Stimulated activated CD8-positive, alpha-beta memory T cell treated with anti-CD3 and anti-CD28 coated beads, Interleukin-15, amount 100 ng/mL, for 1 hour (primary cell): ENCODE results near the gene ZCWPW2.

Experiments
- DNase-seq: peaks from one replicate; pipeline ENCODE4 v3.0.0-alpha.2; 2020; ENCODE audit warnings: low read depth

The ZCWPW2 gene

DNA sequence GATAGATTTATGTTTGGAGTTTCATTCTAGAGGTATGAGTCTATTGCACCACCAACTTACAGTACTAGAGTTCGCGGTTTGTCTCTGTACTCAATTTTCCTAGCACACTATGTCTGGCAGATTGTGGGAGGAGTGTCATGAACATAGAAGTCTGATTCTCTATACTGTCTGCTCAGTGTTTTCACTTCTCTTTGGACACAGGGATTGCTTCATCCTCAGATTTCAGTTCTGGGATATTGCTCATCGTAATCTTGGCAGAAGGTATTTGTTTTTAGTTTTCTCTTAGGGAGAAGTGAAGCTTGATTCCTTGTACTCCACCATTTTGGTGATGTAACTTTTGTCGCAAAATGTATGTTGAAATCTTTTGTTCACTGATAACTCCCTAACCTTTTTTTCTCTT lies 27.9 kb downstream of the ZCWPW2 start:
- no peak for DNase-seq

DNA sequence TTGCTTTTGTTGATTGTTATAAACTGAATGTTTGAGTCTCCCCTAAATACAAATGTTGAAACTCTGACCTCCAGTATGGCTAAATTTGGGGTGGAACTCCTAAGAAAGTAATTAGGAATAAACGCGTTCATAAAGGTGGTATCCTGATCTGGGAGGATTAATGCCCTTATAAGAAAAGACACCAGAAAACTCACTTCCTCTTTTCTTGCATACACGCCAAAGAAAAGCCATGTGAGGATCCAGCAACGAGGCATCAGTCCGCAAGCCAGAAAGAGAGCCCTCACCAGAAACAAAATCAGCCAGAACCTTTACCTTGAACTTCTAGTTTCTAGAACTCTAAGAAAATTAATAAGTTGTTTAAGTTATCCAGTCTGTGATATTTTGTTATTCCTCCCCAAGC lies 37.5 kb downstream of the ZCWPW2 start:
- no peak for DNase-seq

DNA sequence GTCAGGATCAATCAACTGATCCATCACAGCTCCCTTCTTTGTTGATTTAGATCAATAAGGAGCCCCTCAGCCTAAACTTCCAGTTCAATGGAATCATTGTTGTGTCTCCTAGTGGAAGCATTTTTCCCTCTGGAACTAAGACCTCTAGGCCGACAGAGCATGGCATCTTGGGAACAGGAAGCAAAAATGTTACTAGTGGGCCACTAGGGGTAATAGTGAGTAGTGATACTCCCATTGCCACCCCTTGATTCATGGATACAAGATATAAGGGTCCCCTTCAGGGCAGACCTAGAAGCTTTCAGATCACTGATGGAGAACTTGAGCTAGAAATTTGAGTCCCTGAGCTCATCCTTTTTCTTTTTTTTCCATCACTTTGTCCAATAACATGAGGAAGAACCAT lies 40.5 kb downstream of the ZCWPW2 start:
- DNase-seq, result no peak

DNA sequence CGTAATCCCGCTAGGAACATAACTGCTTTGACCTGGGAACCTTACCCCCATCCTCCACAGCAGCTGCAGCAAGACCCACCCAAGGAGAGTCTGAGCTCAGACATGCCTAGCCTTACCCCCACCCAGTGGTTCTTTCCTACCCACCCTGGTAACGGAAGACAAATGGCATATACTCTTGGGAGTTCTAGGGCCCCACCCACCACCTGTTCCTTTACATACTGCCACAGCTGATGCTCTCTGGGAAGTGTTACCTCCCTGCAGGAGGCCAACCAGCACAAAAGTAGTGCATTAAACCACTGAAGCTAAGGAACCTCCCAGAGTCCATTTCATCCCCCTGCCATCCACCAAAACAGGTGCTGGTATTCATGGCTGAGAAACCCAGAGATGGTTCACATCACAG lies 50.7 kb downstream of the ZCWPW2 start:
- DNase-seq, result no peak

DNA sequence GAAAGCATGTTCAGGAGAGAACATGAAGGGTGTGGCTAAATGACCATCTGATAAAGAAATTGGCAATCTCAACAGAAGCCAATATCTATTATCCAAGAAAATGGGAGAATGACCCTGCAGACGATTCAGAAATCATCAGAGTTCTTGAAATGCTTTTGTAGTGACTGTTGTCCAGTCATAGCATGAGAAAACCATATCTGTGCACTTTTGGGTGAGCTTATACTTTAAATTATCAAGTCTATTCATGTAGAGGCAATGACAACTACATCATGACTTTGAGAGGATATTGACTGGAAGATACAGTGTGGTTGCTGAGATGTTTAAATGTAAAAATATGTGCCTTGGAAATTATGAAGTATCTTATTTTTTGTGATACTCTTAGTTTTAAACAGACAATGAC lies 57.7 kb downstream of the ZCWPW2 start:
- no peak for DNase-seq

DNA sequence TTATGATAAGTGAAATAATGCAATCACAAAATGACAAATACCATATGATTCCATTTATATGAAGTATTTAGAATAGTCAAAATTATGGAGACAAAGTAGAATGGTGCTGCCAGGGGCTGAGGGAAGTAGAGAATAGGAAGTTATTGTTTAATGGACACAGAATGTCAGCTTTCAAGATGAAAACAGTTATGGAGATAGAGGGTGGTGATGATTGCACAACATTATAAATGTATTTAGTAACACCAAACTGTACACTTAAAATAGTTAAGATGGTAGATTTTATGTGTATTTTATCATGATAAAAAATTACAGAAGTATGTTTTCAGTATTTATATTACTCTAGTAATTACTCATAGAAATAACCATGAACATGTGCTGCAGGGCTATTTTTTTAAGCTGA lies 100.9 kb downstream of the ZCWPW2 start:
- no peak for DNase-seq

DNA sequence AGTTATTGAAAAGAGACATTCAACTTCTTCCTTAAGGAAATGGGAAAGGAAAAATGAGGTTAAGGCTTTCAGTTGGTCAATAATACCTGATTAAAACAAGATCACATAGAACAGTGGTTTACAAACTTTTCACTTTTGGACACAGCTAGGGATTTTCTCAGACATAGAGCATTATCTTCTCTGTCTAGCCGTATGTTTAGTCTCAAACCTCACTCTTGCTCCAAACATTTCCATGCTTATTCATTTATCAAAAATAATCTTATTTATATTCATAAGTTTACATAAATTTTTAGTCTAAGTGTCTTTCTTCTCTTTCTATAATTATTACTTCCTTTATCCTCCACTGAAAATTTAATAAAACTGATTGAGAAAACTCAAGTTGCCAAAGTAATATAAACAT lies 114.3 kb downstream of the ZCWPW2 start:
- no peak for DNase-seq

DNA sequence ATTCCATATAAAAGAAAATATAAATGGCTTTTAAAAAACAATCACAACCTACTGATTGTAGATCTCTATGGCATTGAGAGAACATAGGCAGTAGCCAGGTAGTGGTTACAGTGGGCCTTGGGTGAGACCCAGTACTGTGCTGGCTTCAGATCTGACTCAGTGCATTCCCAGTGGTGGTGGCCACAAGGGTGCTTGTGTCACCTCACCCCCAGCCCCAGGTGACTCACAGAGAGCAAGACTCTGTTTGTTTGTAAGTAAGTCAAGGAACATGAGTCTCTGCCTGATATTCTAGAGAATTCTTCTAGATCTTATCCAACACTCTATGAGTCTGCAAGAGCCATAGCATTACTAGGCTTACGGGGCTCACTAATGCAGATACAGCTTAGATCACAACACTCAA lies 118.9 kb downstream of the ZCWPW2 start:
- DNase-seq, result no peak

DNA sequence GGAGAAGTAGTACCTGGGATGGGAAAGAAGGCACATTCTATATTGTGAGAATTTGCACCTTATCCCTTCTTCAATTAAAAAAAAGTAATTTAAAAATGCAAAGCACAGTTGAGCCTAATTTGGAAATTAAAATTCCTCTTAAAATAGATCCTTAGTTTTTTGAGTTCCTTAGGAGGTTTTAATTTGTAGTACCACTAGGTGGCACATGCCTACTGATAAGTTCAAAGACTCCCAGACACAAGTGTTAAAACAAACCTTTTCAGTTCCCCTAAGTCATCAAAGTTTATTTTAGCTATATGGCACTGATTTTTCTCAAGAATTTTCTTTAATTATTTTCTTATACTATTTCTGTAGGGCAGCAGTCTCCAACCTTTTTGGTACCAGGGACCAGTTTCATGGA lies 127.7 kb downstream of the ZCWPW2 start:
- no peak for DNase-seq

DNA sequence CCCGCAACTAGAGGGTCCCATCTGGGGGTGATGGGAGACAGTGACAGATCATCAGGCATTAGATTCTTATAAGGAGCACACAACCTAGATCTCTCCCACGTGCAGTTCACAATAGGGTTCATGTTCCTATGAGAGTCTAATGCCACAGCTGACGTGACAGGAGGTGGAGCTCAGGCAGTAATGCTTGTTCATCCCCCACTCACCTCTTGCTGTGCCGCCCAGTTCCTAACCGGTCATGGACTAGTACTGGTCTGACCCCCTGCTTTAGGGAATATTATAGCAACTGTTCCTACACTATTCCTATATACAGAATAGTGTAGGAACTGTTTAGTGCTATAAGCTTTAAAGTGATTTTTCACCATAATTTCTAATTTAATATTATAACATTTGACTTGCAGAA lies 128.2 kb downstream of the ZCWPW2 start:
- DNase-seq, result no peak

DNA sequence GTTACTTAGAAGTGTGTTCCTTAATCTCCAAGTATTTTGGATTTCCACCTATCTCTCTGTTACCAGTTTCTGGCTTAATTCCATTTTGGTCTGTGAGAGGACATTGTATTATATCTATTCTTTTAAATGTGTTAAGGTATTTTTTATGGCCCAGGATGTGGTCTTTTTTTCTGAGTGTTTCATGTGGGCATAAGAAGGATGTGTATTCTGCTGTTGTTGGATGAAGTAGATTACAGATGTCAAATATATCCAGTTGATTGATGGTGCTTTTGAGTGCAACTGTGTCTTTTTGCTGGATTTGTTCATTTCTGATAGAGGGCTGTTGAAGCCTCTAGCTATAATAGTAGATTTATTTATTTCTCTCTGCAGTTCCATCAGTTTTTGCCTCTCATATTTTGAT lies 136.6 kb downstream of the ZCWPW2 start:
- DNase-seq, result no peak

DNA sequence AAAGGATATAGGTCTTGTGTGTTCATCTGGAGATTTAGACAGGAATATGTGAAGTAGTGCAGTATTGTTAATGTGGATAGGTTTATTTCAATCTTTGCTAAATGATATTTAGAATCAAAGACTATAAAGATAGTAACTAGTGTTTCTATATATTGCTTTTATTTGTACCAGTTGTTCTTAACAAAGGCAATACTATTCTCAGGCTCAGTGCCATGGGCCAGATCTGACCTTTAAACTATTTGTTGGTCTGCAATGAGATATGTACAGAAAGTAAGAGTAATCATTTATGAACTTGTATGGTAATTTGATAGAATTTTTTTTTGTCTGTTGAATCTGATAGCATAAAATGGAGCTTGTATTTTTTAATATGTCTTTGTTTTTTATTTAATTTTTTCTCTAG lies 146.8 kb downstream of the ZCWPW2 start:
- DNase-seq, result no peak

DNA sequence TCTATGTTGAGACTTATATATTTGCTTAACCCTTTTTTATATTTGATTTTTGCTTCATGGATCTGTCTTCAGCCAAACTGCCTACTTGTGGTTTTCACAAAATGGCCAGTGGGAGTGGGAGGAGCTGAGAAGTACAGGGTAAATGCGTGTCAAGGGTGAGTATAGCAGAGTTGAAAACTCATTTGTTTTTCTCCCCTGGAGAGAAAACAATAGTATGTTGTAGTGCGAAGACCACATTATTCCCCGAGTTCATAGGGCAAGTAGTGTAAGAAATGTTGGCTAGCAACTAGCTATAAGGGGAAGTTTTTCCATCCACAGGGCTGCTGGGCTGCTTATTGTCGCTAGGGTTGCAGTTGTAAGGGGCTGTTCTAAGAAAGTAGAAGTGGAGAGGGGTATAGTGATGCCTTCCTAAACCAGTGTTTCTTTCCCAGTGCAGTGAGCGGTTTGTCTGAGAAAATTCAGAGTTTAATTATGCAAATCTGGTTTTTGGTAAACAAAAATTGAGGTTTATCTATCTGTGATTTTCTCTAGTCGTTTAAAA lies 153.9 kb downstream of the ZCWPW2 start:
- DNase-seq, result no peak

DNA sequence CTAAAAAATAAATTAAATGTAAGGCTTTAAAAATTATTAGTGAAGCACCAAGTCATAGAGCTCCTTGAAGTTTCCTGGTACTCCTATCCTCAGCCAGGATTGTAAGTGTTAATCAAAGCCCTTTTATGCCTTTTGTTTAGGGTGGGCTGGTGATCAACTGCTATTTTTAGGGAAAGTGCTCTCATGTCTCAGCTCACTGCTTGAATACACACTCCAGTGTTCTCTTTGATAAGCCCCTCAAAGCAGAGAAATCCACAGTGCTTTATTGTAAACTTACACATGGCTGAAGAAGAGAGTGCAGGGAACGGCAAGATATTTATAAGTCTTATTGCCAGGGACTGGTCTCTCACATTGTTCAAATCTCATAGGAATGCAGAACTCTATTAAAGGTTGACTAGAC lies 156.5 kb downstream of the ZCWPW2 start:
- no peak for DNase-seq

DNA sequence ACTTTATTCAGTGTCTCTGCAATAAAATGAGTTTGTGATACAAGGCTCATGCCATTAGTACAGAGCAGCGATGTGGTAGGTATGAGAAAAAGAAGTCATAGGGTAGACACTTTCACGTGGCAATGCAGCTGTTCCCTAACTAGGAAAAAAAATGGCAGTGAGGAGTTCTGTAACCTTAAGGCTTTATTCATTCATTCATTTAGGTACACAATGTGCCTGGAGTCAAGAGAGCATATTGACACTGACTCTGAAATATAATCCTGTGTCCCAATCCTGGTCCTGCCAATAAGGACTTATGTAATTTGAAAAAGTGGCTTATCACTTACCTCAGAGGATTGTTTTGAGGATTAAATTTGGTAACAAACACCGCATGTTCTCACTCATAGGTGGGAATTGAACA lies 173.1 kb downstream of the ZCWPW2 start:
- DNase-seq, result no peak

DNA sequence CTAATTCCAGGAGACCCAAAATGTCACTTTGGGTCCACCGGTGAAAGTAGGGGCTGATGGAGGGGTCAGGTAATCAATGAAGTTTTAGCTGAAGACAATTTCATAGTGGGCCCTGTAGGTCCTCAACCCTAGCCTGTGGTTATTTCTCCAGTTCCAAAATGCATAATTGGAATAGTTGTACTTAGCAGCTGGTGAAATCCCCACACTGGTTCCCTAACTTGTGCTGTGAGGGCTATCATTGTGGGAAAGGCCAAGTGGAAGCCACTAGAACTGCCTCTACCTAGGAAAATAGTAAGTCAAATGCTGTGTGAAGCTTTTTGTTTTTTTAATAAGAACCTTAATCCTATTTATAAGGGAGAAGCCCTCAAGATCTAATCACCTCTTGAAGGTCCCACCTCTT lies 193.8 kb downstream of the ZCWPW2 start:
- DNase-seq, result no peak

DNA sequence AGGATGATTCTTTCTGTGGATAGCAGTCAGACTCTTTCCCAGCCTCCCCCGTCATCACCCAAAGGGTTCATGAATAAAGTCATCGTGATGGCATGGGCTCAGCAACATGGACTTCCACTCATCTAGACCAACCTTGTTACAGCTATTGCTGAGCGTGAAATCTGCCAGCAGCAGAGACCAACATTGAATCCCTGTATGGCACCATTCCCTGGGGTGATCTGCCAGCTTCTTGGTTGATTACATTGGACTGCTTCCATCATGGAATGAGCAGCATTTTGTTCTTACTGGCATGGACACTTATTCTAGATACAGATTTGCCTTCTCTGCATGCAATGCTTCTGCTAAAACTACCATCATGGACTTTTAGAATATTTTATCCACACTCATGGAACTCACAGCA lies 195.7 kb downstream of the ZCWPW2 start:
- DNase-seq, result no peak

DNA sequence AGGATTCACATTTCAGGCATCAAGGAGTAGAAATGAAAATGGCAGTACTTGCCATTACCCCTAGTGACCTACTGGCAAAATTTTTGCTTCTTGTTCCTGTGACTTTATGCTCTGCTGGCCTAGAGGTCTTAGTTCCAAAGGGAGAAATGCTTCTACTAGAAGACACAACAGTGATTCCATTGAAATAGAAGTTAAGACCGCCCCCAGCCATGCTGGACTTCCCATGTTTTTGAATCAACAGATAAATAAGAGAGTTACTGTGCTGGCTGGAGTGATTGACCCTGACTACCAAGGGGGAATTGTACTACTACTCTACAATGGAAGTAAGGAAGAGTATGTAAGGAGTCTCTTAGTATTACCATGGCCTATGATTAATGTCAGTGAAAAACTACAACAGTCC lies 196.3 kb downstream of the ZCWPW2 start:
- DNase-seq, result no peak

DNA sequence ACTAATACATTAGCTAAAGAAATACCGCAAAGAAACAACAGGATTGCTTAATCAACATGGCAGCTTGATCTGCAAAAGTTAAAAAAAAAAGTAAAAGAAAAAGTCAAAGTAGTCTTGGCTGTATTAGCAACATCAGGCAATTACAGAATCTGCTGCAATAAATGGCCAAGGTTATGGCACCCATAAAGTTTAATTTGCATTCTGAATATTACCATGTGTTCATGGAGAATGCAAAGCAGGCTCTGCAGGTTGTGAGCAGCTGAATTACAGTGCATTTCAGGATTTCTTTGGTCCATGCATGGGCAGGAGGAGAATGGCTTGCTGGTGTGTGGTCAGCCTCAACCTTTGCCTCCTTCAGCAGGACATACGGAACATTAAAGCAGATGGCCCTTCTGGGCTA lies 199.2 kb downstream of the ZCWPW2 start:
- no peak for DNase-seq

DNA sequence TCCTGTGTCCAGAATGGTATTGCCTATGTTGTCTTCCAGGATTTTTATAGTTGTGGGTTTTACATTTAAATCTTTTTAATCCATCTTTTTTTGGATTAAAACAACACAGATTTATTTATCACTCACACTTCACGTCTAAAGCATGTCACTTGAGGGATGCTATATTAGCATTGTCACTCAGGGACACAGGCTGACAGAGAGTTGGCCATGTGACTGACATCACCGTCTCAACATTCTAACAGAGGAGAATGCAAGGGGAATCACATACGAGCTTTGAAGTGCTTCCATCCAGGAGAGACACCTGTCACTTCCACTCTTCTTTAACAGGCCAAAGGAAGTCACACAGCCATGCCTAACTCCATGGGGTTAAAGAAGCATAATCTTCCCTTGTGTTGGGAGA lies 204.7 kb downstream of the ZCWPW2 start:
- no peak for DNase-seq

DNA sequence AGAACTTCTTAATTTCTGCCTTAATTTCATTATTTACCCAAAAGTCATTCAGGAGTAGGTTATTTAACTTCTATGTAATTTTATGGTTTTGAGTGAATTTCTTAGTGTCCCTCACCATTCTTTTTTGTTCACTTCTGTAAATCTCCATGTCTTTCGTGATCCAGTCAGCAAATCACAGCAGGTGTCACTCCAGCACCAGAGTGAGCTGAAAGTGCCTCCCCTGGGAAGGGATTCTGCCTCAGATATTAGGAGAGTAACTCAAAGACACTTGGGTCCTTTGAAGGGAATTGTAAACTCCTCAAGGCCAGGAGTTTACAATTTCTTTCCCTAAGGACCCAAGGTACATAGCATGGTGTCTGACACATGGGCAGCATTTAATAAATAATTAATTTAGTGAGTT lies 207.7 kb downstream of the ZCWPW2 start:
- DNase-seq, result no peak

DNA sequence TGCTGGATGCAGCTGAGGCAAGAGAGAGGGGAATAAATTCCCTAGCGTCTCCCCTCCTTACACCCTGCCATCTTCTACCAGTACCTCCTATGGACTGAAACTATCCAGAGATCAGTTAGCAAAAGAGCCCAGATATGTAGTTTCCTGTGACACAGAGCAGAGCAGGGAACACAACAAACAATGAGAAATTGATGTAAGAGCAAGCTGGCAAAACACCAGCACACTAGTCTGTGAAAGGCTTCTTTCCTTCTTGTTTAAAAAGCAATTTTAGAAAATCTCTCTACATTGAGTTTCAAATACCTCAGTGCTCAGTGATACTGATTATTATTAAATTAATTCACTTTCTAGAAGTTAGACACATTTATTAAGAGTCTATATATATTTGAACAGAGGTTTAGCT lies 215.7 kb downstream of the ZCWPW2 start:
- no peak for DNase-seq

DNA sequence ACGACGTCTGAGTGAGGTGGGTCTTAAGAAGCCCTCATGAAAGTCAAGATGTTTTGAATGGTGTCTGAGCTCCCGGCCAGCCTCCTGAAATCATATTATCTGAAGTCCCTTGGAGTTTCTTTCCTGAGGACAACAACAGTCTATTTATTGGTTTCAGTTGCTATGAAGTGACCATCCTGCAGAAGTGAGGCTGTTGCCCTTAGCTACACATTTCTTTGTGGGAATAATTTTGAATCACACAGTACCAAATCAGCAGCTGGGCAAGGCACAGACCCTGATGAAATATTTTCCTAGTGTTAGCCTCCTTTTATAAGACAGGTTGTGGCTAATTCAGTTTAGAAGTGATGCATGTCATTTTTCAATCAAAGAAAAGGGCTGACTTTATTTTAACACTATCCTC lies 220.8 kb downstream of the ZCWPW2 start:
- no peak for DNase-seq

DNA sequence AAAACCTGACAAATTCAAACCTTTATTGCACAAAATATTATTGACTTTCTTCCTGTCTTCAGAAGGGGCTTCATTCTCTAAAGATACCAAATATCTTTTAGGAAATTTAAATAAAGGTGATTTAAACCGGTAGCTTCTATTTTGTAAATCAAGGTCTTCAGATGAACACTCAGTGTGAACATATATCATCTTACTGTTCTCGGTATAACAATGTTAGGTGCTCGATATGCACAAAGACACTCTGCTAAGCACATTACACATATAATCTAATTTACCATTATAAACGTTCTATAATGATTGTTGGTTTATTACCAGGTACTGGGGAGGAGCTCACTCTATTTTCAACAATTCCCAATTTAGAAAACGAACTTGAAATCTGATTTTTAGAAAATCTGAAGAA lies 225.5 kb downstream of the ZCWPW2 start:
- no peak for DNase-seq

DNA sequence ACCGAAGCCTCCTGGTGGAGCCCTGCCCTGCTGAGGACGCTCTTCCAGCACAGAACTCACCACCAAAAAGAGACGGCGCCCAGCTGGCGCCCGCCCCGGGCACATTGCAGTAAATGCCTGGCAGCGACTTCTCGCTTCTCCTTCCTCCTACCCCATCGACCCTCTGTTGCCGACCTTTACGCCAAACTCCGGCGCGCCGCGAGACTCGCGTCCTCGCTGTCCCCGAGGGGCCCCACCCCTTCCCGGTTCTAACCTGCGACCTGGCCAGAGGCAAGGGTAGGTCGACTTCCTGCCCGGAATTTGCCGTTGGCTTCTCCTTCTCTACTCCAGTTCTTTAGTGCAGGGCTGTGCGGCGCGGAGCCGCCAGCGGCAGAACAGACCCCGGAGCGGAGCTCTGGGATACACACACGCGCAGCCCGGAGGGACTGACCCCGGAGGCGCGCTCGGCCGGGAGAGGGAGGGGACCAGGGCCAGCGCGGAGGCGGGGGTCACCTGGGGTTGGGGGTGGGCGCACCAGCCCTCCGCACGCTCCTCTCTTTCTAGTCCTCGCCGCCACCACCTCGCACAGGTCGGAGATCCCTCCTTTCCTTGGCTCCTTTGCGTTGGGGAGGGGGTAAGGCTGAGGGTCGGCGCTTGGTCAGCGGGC lies 226.7 kb downstream of the ZCWPW2 start:
- DNase-seq, result no peak
